Measurements from ENCODE around the gene CFAP97.

CFAP97 gene

DNA sequence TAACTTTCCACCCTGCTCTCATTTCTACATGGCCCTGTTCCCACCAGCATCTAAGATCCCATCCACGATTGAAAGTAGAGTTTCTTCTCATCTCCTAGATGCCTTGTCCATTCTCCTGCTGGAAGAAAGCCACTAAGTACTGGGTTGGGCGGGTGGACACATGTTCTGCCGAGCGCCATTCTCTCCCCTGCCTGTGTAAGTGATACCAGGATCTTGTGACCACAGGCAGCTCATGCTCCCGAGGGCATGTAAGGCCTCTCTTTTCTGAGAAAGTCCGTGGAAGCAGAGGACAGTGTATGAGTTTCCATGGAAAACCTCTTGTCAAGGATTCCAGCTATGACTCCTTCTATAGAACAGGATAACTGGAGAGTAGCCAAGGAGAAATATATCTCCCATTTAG lies 64.1 kb downstream of the CFAP97 start:
- Mint-ChIP-seq H3K27me3 (ENCODE audit: low read depth, poor library complexity) (peaks cover 42% of the 10 kb centered on the region), H3K4me3 (no peak overlapping the region), H3K36me3 (ENCODE audit: low read depth) (peaks cover under 1% of the 10 kb centered on the region), H3K9me3 (no peaks in the 10 kb centered on the region), H3K4me1 (peaks cover 18% of the 10 kb centered on the region), H3K27ac (no peak overlapping the region)
- DNase-seq: no peak
- TF ChIP-seq CTCF (IDR thresholded peaks at IDR 0.05): no peak

DNA sequence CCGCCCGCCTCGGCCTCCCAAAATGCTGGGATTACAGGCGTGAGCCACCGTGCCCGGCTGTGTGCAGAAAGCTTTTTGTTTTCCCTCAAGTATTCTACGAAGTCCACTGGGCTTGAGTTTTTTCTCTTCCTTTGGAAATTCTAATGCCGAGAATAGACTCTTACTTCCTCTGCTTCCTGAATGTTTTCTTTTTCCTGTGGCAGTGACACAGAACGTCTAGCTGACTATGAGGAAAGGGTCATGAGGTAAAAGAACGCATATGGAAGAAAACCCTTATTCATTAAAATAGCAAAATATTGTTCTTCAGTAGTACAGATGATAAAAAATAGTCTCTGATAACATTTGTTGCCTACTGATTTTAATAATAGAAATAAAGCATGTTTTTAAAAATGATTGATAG lies 65.6 kb downstream of the CFAP97 start:
- Mint-ChIP-seq H3K4me3 (no peak overlapping the region), H3K27ac (no peak overlapping the region), H3K36me3 (ENCODE audit: low read depth) (no peaks in the 10 kb centered on the region), H3K9me3 (no peaks in the 10 kb centered on the region), H3K27me3 (ENCODE audit: low read depth, poor library complexity) (peaks cover 34% of the 10 kb centered on the region), H3K4me1 (peaks cover 5% of the 10 kb centered on the region)
- DNase-seq: no peak
- no peak for TF ChIP-seq CTCF (IDR thresholded peaks at IDR 0.05)

GRCh38 chr4:185137233-185137925 lies 66.4 kb downstream of the CFAP97 start:
- Mint-ChIP-seq H3K27ac (no peak overlapping the region), H3K27me3 (ENCODE audit: low read depth, poor library complexity) (peaks cover 34% of the 10 kb centered on the region), H3K36me3 (ENCODE audit: low read depth) (no peaks in the 10 kb centered on the region), H3K4me3 (no peak overlapping the region), H3K9me3 (no peaks in the 10 kb centered on the region), H3K4me1 (peaks cover 2% of the 10 kb centered on the region)
- no peak for DNase-seq
- no peak for TF ChIP-seq CTCF (IDR thresholded peaks at IDR 0.05)

GRCh38 chr4:185134307-185134869 lies 69.4 kb downstream of the CFAP97 start:
- Mint-ChIP-seq H3K9me3 (peaks cover 4% of the 10 kb centered on the region), H3K36me3 (ENCODE audit: low read depth) (no peaks in the 10 kb centered on the region), H3K27me3 (ENCODE audit: low read depth, poor library complexity) (peaks cover 31% of the 10 kb centered on the region), H3K4me3 (no peak overlapping the region), H3K27ac (no peak overlapping the region), H3K4me1 (no peaks in the 10 kb centered on the region)
- no peak for DNase-seq
- TF ChIP-seq CTCF (IDR thresholded peaks at IDR 0.05): peak; percentile 76

GRCh38 chr4:185128272-185129119 lies 75.3 kb downstream of the CFAP97 start:
- TF ChIP-seq CTCF (IDR thresholded peaks at IDR 0.05): peak; percentile 34
- DNase-seq: peak; percentile 62
- peaks cover 2% of the 10 kb centered on the region for H3K4me1 Mint-ChIP-seq
- H3K27me3 Mint-ChIP-seq (ENCODE audit: low read depth, poor library complexity): peaks cover 59% of the 10 kb centered on the region
- peak overlapping the region; percentile 82 for H3K4me3 Mint-ChIP-seq
- H3K27ac Mint-ChIP-seq: no peak overlapping the region
- peaks cover 8% of the 10 kb centered on the region for H3K9me3 Mint-ChIP-seq
- H3K36me3 Mint-ChIP-seq (ENCODE audit: low read depth): no peaks in the 10 kb centered on the region

All from nephron progenitor cell (in vitro differentiated cells).